ENCODE results near the gene TMED8. TPM values are rescaled to one million over a fixed set of nuclear protein-coding genes. Genes with fewer than 3 reads are reported as not detected.
A peak's percentile ranks its signal among the peaks of the same experiment; 100 is the strongest.
"Not testable (repeated sequence)": the region's sequence is repeated elsewhere in the genome, so short reads cannot be mapped to it uniquely, and the experiment has no call there.

The TMED8 gene
- total RNA-seq: 19.9 TPM

GRCh38 chr14:77376771-77377501 is at the start of gene TMED8, which contains the start of gene SAMD15:
Gene TMED8, minus strand, starts transcription at chr14:77377094. Its CDS starts 41 bp downstream, at chr14:77377053.
Gene SAMD15, plus strand, starts transcription at chr14:77377379. Its CDS starts 40 bp downstream, at chr14:77377419.
- peak; percentile 65 to 87 (median 86) for DNase-seq (ENCODE audit: low read depth in 2 of 3, low spot score in 2 of 3)

- no peak for DNase-seq (ENCODE audit: low read depth in 2 of 3, low spot score in 2 of 3)
Measured at GRCh38 chr14:77426396-77426795, 49.5 kb upstream of the TMED8 start.

GRCh38 chr14:77424862-77425261 is 48.0 kb upstream of the TMED8 start:
- DNase-seq (ENCODE audit: low read depth in 2 of 3, low spot score in 2 of 3): no peak

GRCh38 chr14:77423423-77423822 is 46.5 kb upstream of the TMED8 start, which contains the start of gene NOXRED1:
Gene NOXRED1, minus strand, starts transcription at chr14:77423523. Its CDS starts 634 bp downstream, at chr14:77422889.
- DNase-seq (ENCODE audit: low read depth in 2 of 3, low spot score in 2 of 3): no peak

GRCh38 chr14:77421201-77421600 is 44.3 kb upstream of the TMED8 start:
- no peak for DNase-seq (ENCODE audit: low read depth in 2 of 3, low spot score in 2 of 3)

- DNase-seq (ENCODE audit: low read depth in 2 of 3, low spot score in 2 of 3): no peak
Measured at GRCh38 chr14:77416836-77417235, 39.9 kb upstream of the TMED8 start.

- DNase-seq (ENCODE audit: low read depth in 2 of 3, low spot score in 2 of 3): not testable (repeated sequence)
Measured at GRCh38 chr14:77416098-77416497, 39.2 kb upstream of the TMED8 start.

GRCh38 chr14:77415403-77416030 is 38.6 kb upstream of the TMED8 start:
- DNase-seq (ENCODE audit: low read depth in 2 of 3, low spot score in 2 of 3): not testable (repeated sequence)

- DNase-seq (ENCODE audit: low read depth in 2 of 3, low spot score in 2 of 3): peak in 2 of 3 donors; percentile 31 to 52
Measured at GRCh38 chr14:77409131-77409533, 32.2 kb upstream of the TMED8 start.

- peak in 2 of 3 donors; percentile 74 to 83 for DNase-seq (ENCODE audit: low read depth in 2 of 3, low spot score in 2 of 3)
Measured at GRCh38 chr14:77407158-77407557, 30.3 kb upstream of the TMED8 start.

- peak in 2 of 3 donors; percentile 29 to 56 for DNase-seq (ENCODE audit: low read depth in 2 of 3, low spot score in 2 of 3)
Measured at GRCh38 chr14:77406718-77407117, 29.8 kb upstream of the TMED8 start.

GRCh38 chr14:77406086-77406485 is 29.2 kb upstream of the TMED8 start:
- no peak for DNase-seq (ENCODE audit: low read depth in 2 of 3, low spot score in 2 of 3)

GRCh38 chr14:77403768-77404167 is 26.9 kb upstream of the TMED8 start:
- no peak for DNase-seq (ENCODE audit: low read depth in 2 of 3, low spot score in 2 of 3)

- no peak for DNase-seq (ENCODE audit: low read depth in 2 of 3, low spot score in 2 of 3)
Measured at GRCh38 chr14:77400216-77400615, 23.3 kb upstream of the TMED8 start.

GRCh38 chr14:77390188-77390587 is 13.3 kb upstream of the TMED8 start:
- DNase-seq (ENCODE audit: low read depth in 2 of 3, low spot score in 2 of 3): no peak

- no peak for DNase-seq (ENCODE audit: low read depth in 2 of 3, low spot score in 2 of 3)
Measured at GRCh38 chr14:77378701-77379100, 1.8 kb upstream of the TMED8 start.

GRCh38 chr14:77377502-77377844 is 579 bp upstream of the TMED8 start:
- no peak for DNase-seq (ENCODE audit: low read depth in 2 of 3, low spot score in 2 of 3)

GRCh38 chr14:77375973-77376770 is 722 bp downstream of the TMED8 start:
- DNase-seq (ENCODE audit: low read depth in 2 of 3, low spot score in 2 of 3): peak in 1 of 3 donors; percentile 28

GRCh38 chr14:77375164-77375950 is 1.5 kb downstream of the TMED8 start:
- DNase-seq (ENCODE audit: low read depth in 2 of 3, low spot score in 2 of 3): peak in 2 of 3 donors; percentile 37 to 57

GRCh38 chr14:77372304-77372841 is 4.5 kb downstream of the TMED8 start:
- DNase-seq (ENCODE audit: low read depth in 2 of 3, low spot score in 2 of 3): peak in 2 of 3 donors; percentile 26 to 36

Measured in hematopoietic multipotent progenitor cell (in vitro differentiated cells).